GM19035 (cell line): Measurements from ENCODE around the gene FOXJ1.

Experiments used
- ATAC-seq: cut with Tn5 transposase; IDR thresholded peaks from one replicate; pipeline ENCODE4 v1.9.1; 2021; ENCODE audit not compliant: unreplicated experiment

The FOXJ1 gene

DNA sequence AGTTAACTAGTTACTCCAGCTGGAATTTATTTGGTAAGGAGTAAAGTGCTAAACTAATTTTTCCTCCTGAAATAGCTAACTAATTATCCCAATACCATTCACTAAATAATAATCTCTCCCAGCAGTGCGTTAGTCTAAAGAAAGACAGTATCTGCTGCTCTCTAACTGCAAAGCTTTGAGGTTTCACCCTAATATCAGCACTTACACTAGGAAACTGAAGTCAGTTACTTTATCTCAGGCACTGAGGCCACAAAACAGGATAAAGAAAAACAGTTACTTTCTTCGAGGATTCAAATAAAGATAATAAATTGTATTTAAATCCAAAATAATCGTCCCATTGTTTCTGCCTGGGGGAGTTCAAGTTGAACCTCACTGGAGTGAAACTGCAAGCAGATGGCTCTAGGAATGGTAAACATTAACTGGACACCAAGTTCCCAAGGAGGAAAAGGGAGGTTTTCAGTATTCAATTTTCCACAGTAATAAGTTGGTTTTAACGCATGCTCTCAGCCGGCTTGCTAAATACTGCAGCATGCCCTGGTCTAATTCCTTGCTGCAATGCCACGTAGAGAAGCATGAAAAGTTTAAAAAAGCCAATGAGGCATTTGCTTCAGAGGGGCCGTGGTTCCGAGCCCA lies 20.0 kb upstream of the FOXJ1 start:
- no peak for ATAC-seq

DNA sequence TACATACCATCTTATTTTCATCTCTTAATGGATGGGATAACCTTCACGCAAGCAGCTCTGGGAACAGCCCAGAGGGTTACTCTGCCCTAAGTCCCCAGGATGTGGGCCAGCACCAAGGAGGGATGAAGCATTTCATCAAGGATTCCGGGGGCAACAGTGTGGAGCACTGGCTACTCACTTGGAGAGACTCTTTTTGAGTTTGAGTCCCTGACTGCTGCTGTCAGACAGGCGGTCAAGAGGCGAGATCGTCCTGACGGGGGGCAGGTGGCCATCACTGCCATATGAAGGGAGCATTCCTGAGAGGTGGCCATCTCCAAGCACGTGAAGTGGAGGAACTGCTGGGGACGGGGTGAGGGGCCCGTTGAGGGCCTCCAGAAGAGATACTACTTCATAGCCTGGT lies 18.1 kb upstream of the FOXJ1 start:
- no peak for ATAC-seq

DNA sequence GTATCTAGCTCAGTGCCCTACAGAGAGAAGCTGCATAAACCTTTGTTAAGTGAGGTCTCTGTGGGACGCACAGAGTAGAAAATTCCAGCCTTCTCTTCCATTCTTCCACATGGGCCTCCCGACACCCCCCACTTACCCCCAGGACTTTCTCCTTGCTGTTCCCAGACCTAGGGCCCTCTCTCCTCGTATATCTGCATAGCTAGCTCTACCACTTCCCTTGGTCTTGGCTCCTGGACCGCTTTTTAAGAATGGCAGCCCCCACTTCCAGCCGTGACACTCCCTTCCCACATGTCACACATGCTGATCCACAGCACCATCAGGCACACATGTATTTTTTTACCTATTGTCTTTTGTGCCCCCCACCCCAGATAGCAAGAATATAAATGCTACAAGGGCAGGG lies 16.7 kb upstream of the FOXJ1 start:
- ATAC-seq, result no peak

DNA sequence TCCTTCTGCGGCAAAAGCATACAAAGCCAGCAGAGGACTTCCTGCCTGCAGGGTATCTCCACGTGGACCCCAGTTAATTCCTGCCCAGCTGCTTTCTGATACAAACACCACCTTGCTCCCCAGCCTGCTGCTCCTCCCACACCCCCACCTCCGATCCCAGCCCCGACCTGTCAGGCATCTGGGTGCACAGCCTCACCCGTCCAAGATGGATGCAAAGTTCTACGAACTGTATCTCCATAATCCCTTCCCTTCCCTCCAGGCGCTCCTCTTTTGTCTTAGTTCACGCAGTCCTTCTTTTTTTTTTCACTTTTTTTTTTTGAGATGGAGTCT lies 15.6 kb upstream of the FOXJ1 start:
- no peak for ATAC-seq

DNA sequence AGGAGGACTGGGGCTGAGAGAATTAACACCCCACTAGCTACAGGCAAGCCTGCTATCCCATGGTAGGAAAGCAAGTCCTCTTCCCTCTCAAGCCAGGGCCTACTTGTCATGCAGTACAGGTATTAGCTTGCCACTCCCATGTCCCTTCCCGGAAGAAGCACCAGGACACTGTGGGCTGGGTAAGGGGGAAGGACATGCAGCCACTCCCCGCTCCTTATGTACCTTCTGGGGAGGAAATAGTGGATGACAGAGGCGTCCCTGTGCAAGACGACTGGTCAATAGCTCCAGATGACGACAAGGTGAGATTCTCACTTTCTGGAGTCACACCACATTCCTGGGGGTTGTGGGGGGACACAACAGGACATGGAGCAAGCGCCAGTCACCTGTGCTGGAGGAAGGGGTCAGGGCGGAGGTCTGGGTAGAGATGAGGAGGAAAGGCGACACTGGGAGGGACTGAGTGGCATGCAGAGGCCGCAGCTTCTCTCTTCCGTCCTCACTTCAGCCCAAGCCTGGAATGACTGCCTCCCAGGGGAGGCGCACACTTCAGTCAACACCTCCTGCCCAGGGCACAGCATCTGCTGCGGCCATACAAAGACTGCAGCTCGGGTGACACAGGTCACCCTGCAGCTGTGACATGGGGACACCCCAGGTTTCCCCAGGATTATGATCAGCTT lies 15.1 kb upstream of the FOXJ1 start:
- ATAC-seq, result no peak

DNA sequence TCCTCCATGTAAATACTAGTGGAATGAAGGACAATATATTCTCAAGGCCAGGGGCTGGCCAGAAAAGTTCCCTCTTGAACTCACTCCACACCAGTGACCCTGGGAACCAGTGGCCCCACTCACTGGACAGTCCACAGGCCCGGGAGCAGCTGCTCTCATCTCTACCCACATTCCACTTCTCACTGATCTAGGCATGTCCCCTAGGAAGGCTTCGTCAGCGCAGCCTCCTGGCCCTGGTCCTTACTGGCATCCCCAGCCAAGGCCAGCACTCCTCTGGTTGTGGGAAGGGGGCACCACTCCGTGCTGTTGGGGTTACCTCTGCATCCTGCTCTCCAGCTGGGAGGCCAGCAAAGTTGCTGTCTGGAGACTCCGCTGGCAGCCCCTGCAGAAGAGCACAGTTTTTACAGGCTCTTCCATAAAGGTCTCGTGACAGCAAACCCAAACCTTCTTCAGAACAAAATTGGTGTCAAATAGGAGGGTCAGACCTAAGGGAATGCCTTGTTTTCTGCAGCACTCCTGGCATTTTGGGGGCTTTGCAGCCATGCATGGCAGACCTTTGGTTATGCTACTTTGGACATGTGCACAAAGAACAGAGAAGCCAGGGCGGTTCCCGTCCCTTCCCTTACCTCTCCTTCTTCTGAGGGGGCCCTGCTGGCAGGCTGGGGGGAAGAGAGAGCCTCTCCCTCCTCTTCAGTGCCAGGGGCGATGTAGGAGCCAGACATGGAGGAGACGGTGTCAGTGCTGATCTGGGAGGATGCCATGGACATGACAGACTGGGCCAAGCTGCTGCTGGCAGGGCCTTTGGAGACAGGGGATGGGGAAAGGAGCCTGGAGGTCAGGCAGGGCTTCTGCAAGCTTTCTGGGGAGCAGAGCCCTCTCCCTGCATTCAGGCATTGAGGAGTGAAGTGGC lies 14.1 kb upstream of the FOXJ1 start:
- no peak for ATAC-seq

DNA sequence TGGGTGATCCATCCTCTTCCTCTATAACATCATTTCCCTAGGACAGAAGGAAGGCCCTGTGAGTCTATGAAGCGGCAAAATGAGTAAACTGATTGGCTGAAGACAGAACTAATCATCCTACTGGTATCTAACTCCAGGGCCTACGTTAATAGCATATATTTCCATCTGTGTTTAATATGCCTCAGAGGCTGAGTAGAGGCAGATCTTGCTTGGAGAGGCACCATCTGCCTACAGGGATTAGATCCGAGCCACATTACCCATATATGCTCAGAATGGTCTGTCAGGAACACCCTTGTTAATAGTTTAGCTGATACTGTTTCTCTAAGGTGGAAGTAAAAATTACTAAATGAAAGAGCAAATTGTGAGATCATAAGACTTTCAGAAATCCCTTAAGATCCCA lies 13.2 kb upstream of the FOXJ1 start:
- ATAC-seq, result no peak

DNA sequence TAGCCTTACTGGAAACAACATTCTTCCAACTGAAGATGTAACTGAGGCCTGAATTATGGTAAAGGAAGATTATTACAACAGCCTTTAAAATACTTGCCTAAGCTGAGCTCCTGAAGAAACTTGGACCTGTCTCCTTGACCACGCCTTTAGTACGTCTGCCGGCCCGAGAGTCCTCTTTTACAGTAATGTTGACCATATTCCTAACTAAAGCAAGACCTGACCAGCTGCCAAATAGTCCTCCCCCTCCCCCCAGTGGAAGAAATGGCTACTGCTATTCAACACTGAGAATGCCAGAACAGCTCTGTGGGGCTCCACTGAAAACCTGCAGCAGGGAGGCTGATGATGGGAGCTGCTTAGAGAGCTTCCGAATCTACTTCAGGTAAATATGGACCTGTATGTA lies 12.6 kb upstream of the FOXJ1 start:
- no peak for ATAC-seq

DNA sequence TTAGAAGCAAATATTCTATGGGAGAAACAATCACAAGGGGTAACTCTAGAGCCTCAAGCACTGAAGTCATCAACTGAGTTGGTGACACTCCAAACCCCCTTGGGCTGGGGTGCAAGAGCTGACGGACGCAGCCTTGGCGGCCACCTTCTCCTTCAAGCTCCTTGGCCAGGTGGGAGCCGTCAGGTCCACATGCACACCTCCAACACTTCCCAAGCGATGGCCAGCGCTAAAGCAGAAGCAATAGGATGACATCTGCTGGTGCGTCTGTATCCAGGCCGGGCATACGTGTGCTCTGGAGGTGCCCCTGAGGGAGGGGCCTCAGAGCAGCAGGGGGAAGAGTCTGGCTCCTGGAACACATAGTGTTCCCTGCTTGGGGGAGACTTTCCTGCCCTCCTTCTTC lies 12.2 kb upstream of the FOXJ1 start:
- ATAC-seq, result no peak

DNA sequence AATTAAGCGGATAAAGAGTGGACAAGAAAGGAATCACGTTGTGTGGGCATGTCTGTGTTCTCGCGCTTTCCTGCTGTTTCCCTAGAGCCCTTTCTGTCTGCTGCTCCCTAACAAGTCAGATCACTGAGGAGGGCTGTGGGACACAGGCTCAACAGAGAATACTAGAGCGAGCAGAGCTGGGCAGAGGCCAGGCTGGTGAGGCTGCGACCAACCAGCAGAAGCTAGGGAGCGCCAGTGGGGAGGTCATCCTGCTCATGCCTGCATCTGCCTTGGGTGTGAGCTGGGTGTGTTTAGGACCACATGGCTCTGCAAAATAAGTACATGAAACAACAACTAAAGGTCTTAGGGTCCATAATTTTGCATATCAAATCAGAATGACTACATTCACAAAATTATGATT lies 11.5 kb upstream of the FOXJ1 start:
- no peak for ATAC-seq

DNA sequence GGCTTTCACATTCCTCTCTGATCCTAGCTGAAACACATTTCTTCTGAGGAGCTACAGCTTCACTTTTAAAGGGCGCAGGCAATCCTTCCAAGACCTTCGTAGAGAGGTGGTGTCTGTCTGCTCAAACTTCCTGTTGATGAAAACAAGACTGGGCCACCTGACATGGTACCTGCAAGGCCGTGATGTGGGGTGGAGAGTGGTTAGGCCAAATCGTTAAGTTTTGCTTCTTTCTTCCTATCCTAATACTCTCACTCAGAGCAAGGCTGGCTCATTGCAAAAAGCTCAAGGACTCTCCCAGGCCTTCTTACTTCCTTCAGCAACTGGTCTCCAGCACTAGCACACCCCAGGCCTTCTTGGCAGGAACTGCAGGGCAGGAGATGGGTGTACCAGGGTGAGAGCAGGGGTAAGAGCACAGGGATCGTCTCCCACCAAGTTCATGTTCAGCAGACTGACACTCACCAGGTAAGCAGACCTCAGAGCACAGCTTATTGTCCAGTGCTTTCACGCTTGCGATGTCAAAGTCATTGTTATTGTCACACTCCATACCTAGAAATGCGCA lies 10.9 kb upstream of the FOXJ1 start:
- ATAC-seq, result no peak

DNA sequence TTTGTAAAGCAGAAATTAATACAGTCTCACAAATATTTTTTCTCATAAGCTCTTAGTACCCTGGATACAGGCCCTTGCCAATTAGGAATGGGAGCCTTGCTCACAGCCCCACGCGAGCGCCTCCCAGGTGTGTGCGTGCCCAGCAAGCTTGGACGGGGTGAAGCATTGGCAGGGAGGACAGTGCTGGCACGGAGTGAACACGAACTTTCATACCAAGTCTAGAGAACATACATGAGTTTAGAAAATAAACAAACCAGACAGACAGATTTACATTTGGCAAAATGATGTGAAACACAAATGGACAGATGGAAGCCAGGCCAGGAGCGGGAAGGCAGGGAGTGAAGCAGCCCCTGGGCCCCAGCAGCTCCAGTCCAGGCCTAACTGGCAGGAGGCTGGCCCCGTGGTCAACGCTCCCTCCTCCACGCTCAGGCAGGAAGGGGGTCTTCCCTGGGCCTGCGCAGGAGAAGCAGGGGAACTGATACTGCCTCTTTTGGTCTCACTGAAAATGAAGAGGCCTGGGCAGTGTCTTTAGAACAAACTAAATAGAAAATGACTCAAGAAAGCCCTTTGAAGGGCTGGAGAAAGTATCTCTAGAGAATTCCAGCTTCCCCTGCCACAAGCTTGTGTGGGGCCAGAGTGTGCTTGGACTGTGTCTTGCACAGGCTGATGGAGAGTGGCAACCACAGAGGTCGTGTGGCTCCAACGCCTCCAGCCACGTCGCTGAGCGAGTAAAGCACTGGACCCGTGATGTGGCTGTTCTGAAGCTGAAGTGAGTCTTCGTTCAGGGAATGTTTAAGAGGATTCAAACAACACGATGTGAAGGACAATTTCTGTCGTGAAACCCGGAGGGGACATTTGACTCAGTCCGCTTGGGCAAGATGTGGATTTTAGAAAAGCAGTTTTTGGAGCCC lies 9.9 kb upstream of the FOXJ1 start:
- no peak for ATAC-seq

DNA sequence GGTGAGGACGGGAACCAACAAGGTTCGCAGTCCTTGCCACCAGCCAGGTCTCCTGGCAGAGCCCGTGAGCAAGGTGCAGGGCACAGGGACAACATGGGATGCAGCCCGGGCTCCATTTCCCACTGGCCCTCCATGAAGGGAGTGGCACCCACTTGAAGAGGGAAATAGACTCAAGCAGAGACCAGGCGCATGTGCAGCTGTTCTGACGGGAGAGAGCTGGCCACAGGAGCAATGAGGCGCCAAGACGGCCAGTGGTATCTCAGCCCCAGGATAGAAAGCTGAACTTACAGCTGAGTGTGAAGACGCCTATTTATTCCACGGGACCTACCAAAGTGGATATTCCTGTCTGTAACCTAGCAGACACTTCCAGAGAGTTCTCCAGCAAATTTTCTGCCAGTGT lies 8.2 kb upstream of the FOXJ1 start:
- no peak for ATAC-seq

DNA sequence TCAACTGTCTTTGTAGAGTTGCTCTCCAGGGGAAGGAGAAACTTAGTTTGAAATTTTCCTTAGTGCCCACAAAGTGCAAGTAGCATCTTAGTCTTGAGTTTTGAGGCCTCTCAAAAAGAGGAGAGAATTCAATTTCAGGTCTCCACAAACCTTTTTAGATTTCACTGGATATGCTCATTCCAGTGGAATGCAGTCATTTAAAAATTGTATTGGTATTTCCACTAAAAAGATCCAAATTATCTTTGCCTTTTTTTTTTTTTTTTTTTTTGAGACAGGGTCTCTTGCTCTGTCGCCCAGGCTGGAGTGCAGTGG lies 6.9 kb upstream of the FOXJ1 start:
- no peak for ATAC-seq

DNA sequence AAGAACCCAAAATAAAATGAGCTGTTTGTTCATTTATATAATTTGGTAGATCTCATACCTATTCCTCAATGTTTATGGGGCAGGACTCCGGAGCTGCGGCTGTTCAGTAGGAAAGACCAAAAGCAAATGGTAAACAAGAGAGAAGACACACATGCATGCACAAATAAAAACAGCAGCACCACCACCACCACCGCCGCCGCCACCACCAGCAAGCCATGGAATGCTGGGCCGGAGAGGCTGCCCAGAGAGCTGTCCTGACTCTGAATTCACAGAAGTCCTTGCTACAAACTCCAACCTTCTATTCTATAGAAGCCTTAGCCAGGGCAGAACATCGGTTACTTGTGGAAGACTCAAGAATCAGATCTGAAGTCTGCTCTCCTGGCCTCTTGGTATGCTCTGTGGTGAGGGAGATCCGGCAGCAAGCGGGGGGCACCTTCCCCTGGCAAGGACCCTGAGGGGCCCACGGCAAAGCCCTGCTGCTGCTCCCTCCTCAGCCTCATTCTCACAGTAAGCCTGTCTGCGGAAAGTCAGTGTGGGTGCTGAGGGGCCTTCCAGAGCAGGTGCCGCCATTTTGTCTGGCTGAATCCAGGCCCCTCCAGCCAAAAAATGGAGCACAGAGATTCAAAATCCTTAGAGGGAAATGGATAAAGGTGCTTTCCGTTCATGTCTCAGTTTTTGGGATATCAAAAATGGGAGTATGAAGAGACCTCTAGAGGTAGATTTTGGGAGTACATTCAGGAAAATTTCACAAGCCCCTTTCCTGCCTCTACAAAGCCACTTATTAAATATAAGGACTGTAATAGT lies 6.4 kb upstream of the FOXJ1 start:
- no peak for ATAC-seq

DNA sequence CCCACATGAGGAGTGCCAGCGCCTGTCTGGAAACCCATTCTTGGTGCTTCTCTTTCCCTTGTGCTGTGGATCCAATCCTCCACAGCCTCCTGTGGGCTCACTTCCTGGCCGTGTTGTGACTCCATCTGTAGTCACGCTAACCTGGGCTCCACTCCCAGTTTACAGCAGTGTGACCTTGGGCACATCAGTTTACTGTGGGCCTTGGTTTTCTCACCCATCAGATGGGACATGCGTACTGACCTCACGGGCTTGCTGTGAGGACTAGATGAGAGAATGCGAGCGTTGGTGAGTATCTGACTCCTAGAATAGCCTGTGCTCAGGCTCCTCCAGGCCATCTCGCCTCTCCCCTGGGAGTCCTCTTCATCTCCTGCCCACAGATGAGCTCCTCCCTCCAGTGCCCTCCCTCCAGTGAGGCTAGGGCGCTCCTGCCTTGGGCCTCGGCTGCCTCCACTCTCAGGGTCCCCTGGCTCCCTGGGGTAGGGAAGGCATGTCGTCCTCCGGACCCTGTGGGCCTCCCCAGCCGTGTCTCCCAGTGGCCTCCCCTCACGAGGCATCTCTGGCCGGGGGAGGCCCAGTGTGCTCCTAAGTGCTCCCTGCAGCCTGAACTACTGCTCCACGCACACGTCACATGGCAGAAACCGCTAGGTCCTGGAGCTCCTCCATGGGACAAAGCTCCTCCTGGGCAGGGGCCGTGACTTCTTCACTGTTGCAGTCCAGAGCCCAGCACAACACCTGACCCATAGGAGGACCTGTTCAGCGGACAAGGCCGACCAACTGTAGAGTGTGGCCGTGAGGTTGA lies 5.2 kb upstream of the FOXJ1 start:
- ATAC-seq, result no peak

DNA sequence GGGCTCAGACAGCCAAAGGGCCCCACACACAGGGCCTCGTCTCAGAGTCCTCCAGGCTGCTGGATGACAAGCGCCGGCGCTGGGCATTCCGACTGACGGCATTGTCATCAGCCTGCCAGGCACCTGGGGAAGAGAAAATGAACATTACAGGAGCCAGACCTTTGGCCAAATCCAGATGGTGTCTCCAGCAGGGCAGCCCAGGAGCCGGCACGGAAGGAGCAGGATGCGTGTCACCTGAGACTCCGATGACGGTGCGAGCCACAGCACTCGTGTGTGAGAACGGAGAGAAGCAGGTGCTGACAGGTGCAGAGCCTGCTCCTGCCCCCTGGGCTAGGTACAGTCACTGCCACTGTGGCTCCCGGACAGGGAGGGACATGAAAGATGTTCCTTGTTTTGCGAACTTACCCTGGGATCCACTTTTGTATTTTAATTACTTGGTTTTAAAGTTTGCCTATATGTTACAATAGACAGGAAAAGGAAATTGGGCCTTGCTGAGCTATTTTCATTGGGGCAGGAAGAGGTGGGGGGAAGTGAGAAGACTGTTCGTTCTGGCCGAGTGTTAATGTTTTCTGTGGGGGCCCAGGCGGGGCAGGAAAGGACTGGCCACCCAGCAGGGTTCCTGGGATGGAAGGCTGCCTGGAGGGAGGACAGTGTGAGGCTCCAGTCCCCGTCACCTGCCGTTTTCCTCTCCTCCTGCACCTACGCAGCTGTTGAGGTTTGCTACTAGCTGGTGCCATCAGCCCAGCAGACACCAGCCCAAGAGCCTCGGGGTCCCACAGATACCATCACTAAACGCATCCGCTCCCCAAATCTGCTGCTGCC lies 4.4 kb upstream of the FOXJ1 start:
- ATAC-seq, result no peak

DNA sequence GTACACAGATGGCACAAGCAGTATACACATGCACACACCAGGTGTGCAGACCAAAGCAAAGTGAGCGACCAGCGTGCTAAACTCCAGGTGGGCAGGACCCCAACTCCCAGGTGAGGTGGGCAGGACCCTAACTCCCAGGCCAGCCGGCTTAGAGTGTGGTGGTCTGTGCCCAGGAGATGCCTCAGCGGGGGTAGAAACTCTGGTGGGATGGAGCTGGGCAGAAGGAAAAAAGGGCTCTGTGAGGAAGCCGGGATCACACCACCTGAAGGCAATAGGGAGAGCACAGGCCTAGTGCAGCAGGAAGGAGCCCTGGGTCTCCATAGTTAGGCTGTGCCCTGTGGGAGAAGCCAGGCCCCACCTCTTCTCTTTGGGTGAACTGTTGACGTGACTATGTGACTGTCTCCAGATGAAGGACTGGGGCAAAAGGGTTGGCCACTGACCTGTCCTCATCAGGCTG lies 1.6 kb upstream of the FOXJ1 start:
- ATAC-seq, result no peak
